ENCODE data around the gene LDLRAD4.

The LDLRAD4 gene

GRCh38 chr18:13202571-13202970 lies 16.0 kb upstream of the LDLRAD4 start:
- DNase-seq (ENCODE audit: low read depth) = no peak

GRCh38 chr18:13206301-13206700 lies 12.3 kb upstream of the LDLRAD4 start:
- DNase-seq (ENCODE audit: low read depth) = no peak

- DNase-seq (ENCODE audit: low read depth) = no peak
Observed at GRCh38 chr18:13207294-13207693, 11.3 kb upstream of the LDLRAD4 start.

- DNase-seq (ENCODE audit: low read depth) = no peak
Observed at GRCh38 chr18:13211534-13211933, 7.0 kb upstream of the LDLRAD4 start.

GRCh38 chr18:13213036-13213795 lies 5.3 kb upstream of the LDLRAD4 start:
- no peak for DNase-seq (ENCODE audit: low read depth)

- DNase-seq (ENCODE audit: low read depth) = no peak
Observed at GRCh38 chr18:13214609-13215008, 4.0 kb upstream of the LDLRAD4 start.

GRCh38 chr18:13216092-13216582 lies 2.4 kb upstream of the LDLRAD4 start:
- peak; percentile 8 for DNase-seq (ENCODE audit: low read depth)

- no peak for DNase-seq (ENCODE audit: low read depth)
Observed at GRCh38 chr18:13216711-13217465, 1.7 kb upstream of the LDLRAD4 start.

- DNase-seq (ENCODE audit: low read depth) = no peak
Observed at GRCh38 chr18:13217466-13217961, 1.0 kb upstream of the LDLRAD4 start.

GRCh38 chr18:13217971-13218367 lies 591 bp upstream of the LDLRAD4 start:
- no peak for DNase-seq (ENCODE audit: low read depth)

GRCh38 chr18:13218997-13219396 lies 437 bp downstream of the LDLRAD4 start:
- DNase-seq (ENCODE audit: low read depth) = no peak

- DNase-seq (ENCODE audit: low read depth) = no peak
Observed at GRCh38 chr18:13219593-13220159, 1.1 kb downstream of the LDLRAD4 start.

- no peak for DNase-seq (ENCODE audit: low read depth)
Observed at GRCh38 chr18:13220361-13220991, 1.9 kb downstream of the LDLRAD4 start.

GRCh38 chr18:13221869-13222855 lies 3.6 kb downstream of the LDLRAD4 start:
- no peak for DNase-seq (ENCODE audit: low read depth)

- DNase-seq (ENCODE audit: low read depth) = no peak
Observed at GRCh38 chr18:13222856-13223281, 4.3 kb downstream of the LDLRAD4 start.

GRCh38 chr18:13223311-13224143 lies 5.0 kb downstream of the LDLRAD4 start:
- DNase-seq (ENCODE audit: low read depth) = no peak

- DNase-seq (ENCODE audit: low read depth) = no peak
Observed at GRCh38 chr18:13225261-13225660, 6.7 kb downstream of the LDLRAD4 start.

- DNase-seq (ENCODE audit: low read depth) = no peak
Observed at GRCh38 chr18:13226533-13227144, 8.1 kb downstream of the LDLRAD4 start.

- DNase-seq (ENCODE audit: low read depth) = no peak
Observed at GRCh38 chr18:13227910-13228309, 9.3 kb downstream of the LDLRAD4 start.
